Liver (tissue), 9 donors: ENCODE results near the gene CD300LG. TPM values are rescaled to one million over a fixed set of nuclear protein-coding genes. Genes with fewer than 3 reads are reported as not detected.

Experiments used
- DNase-seq: peaks from one replicate; pipeline ENCODE4 v3.0.0-alpha.2; 2017; ENCODE audit warnings: low spot score
- H3K27ac ChIP-seq, 2 donors: one replicate each; pipeline ENCODE4 v1.7.0; 2013; ENCODE audit warnings: inconsistent platforms in 2 of 2, low read length in 2 of 2, control low read depth in 1 of 2, low read depth in 1 of 2, mild to moderate bottlenecking in 1 of 2
- H3K27me3 ChIP-seq, 4 donors: one replicate each; pipeline versions ENCODE4 v1.6.1 to v1.7.0; 2013; ENCODE audit warnings: low read length in 3 of 4, inconsistent platforms in 1 of 4, mild to moderate bottlenecking in 1 of 4, moderate library complexity in 1 of 4; ENCODE audit not compliant: control insufficient read depth in 4 of 4, insufficient read depth in 4 of 4
- H3K36me3 ChIP-seq, 4 donors: one replicate each; pipeline versions ENCODE4 v1.6.1 to v1.7.0; 2013; ENCODE audit warnings: low read length in 3 of 4, mild to moderate bottlenecking in 3 of 4, low read depth in 1 of 4, moderate library complexity in 1 of 4; ENCODE audit not compliant: control insufficient read depth in 4 of 4, insufficient read depth in 3 of 4
- H3K4me1 ChIP-seq, 4 donors: one replicate each; pipeline versions ENCODE4 v1.6.1 to v1.7.0; 2013; ENCODE audit warnings: low read length in 3 of 4, mild to moderate bottlenecking in 3 of 4, moderate library complexity in 1 of 4; ENCODE audit not compliant: control insufficient read depth in 4 of 4, insufficient read depth in 4 of 4
- H3K4me3 ChIP-seq, 3 donors: one replicate each; pipeline versions ENCODE4 v1.6.1 to v1.7.0; 2013; ENCODE audit warnings: low read length in 3 of 3, control low read depth in 1 of 3, low read depth in 1 of 3, mild to moderate bottlenecking in 1 of 3
- H3K9ac ChIP-seq, 2 donors: one replicate each; pipeline ENCODE4 v1.7.0; 2013; ENCODE audit warnings: low read length in 2 of 2, mild to moderate bottlenecking in 2 of 2, moderate library complexity in 2 of 2, control low read depth in 1 of 2, low read depth in 1 of 2
- H3K9me3 ChIP-seq, 4 donors: one replicate each; pipeline versions ENCODE4 v1.6.1 to v1.7.0; 2013; ENCODE audit warnings: low read length in 3 of 4; ENCODE audit not compliant: control insufficient read depth in 4 of 4
- EGR1 ChIP-seq, 2 donors: IDR thresholded peaks; 2 replicates each; pipeline ENCODE4 v1.6.1; 2016 to 2018; ENCODE audit warnings: antibody characterized with exemption in 2 of 2, low read depth in 2 of 2
- FOXA1 ChIP-seq: IDR thresholded peaks from 2 replicates; pipeline ENCODE4 v1.6.1; 2016; ENCODE audit warnings: antibody characterized with exemption
- FOXA2 ChIP-seq: IDR thresholded peaks from 2 replicates; pipeline ENCODE4 v1.6.1; 2016; ENCODE audit warnings: antibody characterized with exemption
- GABPA ChIP-seq, 2 donors: IDR thresholded peaks in 1 of 2; conservative IDR thresholded peaks in 1 of 2; 2 replicates each; pipeline ENCODE4 v1.6.1; 2016; ENCODE audit warnings: antibody characterized with exemption in 2 of 2, mild to moderate bottlenecking in 1 of 2, moderate library complexity in 1 of 2
- HNF4A ChIP-seq, 2 donors: conservative IDR thresholded peaks; 2 replicates each; pipeline ENCODE4 v1.6.1; 2016; ENCODE audit warnings: antibody characterized with exemption in 2 of 2, mild to moderate bottlenecking in 2 of 2
- HNF4G ChIP-seq: IDR thresholded peaks from 2 replicates; pipeline ENCODE4 v1.6.1; 2016; ENCODE audit warnings: antibody characterized with exemption
- JUND ChIP-seq, 2 donors: IDR thresholded peaks; 2 replicates each; pipeline ENCODE4 v1.6.1; 2016; ENCODE audit warnings: antibody characterized with exemption in 2 of 2
- NR2F2 ChIP-seq: IDR thresholded peaks from 2 replicates; pipeline ENCODE4 v1.6.1; 2016; ENCODE audit warnings: antibody characterized with exemption
- RAD21 ChIP-seq, 2 donors: IDR thresholded peaks; 2 replicates each; pipeline ENCODE4 v1.6.1; 2016; ENCODE audit warnings: antibody characterized with exemption in 2 of 2, mild to moderate bottlenecking in 2 of 2
- RXRA ChIP-seq, 2 donors: IDR thresholded peaks; 2 replicates each; pipeline ENCODE4 v1.6.1; 2017 to 2018; ENCODE audit warnings: antibody characterized with exemption in 2 of 2, mild to moderate bottlenecking in 1 of 2
- SP1 ChIP-seq: IDR thresholded peaks from 2 replicates; pipeline ENCODE4 v1.6.1; 2018; ENCODE audit warnings: antibody characterized with exemption, mild to moderate bottlenecking
- TAF1 ChIP-seq: conservative IDR thresholded peaks from 2 replicates; pipeline ENCODE4 v1.6.1; 2016; ENCODE audit warnings: antibody characterized with exemption, mild to moderate bottlenecking
- YY1 ChIP-seq: IDR thresholded peaks from 2 replicates; pipeline ENCODE4 v1.6.1; 2016; ENCODE audit warnings: antibody characterized with exemption, mild to moderate bottlenecking
- WGBS: extraction: QIAGEN DNeasy Blood & Tissue Kit; methylation state at CpG from one replicate; pipeline ENCODE4 v1.1.7; 2013; 5-methylcytosine and 5-hydroxymethylcytosine counted together
- polyA plus RNA-seq, 2 donors: library from polyadenylated mRNA; stranded (reverse) in 1 of 2; unstranded in 1 of 2; fragments of 200-250 nt in 1 of 2; fragments of >200 nt in 1 of 2; fragmentation: Nextera tagmentation in 1 of 2; extraction: Ambion mirVana in 1 of 2; gene quantifications; one replicate each; pipeline versions ENCODE4 v1.2.1 to v1.2.3, GENCODE V29; 2013 to 2015
- total RNA-seq, 2 donors: library from RNA; depleted of rRNA; stranded (reverse); fragments of >200 nt; gene quantifications; one replicate each; pipeline ENCODE4 v1.2.3, GENCODE V29; 2014
- TF ChIP-seq, protein P1 (sequence below): IDR thresholded peaks from 2 replicates; pipeline ENCODE4 v1.6.1; 2016; ENCODE audit warnings: antibody characterized with exemption
- TF ChIP-seq, protein P2 (sequence below): fragments of 150-350 bp; IDR thresholded peaks from 2 replicates; pipeline ENCODE4 v1.5.1; 2017; ENCODE audit warnings: improper control_type of control experiment, low read depth, low read length; ENCODE audit not compliant: missing input control
- TF ChIP-seq, protein P3 (sequence below): IDR thresholded peaks from 2 replicates; pipeline ENCODE4 v1.6.1; 2016; ENCODE audit warnings: antibody characterized with exemption, mild to moderate bottlenecking
- TF ChIP-seq, protein P4 (sequence below): IDR thresholded peaks from 2 replicates; pipeline ENCODE4 v1.6.1; 2016; ENCODE audit warnings: antibody characterized with exemption
- TF ChIP-seq, protein P5 (sequence below): IDR thresholded peaks from 2 replicates; pipeline ENCODE4 v1.6.1; 2016; ENCODE audit warnings: antibody characterized with exemption
- donor health status: healthy.
- donor health status: healthy.
- donor health status: healthy.
- donor health status: healthy.
- donor health status: healthy.

CD300LG gene
- total and polyA plus RNA-seq, 4 donors = 0.14 to 0.58 (median 0.20) TPM

DNA sequence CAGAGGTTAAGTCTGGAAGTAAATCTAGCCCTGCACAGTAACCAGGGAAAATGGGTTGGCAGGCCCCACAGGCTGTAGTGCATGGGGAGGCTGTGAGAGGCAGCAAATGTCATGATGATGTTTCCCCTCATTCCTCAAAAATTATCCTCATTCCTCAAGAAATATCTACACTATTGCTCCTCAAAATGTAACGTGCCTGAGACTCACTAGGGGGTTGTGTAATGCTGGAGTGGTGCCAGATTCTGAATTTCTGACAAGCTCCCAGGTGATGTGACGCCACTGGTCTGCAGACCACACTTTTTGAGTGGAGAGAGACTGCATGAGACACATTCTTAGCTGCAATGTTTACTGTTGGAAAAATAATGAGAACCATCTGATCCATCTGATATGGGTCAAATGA, 12.9 kb upstream of the CD300LG start:
- peaks cover 0 to 14% (median 10%) of the 10 kb centered on the region in 4 donors for H3K4me1 ChIP-seq
- DNase-seq = no peak
- H3K27me3 ChIP-seq = no peaks in the 10 kb centered on the region
- no peak overlapping the region for H3K9ac ChIP-seq
- H3K9me3 ChIP-seq = no peaks in the 10 kb centered on the region
- WGBS = 47% methylated on average over 2 of the region's 2 CpGs
- no peak overlapping the region for H3K4me3 ChIP-seq
- H3K27ac ChIP-seq = no peak overlapping the region
- H3K36me3 ChIP-seq = no peaks in the 10 kb centered on the region
- TF ChIP-seq, protein P1, sequence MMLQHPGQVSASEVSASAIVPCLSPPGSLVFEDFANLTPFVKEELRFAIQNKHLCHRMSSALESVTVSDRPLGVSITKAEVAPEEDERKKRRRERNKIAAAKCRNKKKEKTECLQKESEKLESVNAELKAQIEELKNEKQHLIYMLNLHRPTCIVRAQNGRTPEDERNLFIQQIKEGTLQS = no peak
- no peak for TF ChIP-seq JUND (IDR thresholded peaks at IDR 0.05)
- TF ChIP-seq NR2F2 = no peak
- TF ChIP-seq, protein P2, sequence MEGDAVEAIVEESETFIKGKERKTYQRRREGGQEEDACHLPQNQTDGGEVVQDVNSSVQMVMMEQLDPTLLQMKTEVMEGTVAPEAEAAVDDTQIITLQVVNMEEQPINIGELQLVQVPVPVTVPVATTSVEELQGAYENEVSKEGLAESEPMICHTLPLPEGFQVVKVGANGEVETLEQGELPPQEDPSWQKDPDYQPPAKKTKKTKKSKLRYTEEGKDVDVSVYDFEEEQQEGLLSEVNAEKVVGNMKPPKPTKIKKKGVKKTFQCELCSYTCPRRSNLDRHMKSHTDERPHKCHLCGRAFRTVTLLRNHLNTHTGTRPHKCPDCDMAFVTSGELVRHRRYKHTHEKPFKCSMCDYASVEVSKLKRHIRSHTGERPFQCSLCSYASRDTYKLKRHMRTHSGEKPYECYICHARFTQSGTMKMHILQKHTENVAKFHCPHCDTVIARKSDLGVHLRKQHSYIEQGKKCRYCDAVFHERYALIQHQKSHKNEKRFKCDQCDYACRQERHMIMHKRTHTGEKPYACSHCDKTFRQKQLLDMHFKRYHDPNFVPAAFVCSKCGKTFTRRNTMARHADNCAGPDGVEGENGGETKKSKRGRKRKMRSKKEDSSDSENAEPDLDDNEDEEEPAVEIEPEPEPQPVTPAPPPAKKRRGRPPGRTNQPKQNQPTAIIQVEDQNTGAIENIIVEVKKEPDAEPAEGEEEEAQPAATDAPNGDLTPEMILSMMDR = no peak

DNA sequence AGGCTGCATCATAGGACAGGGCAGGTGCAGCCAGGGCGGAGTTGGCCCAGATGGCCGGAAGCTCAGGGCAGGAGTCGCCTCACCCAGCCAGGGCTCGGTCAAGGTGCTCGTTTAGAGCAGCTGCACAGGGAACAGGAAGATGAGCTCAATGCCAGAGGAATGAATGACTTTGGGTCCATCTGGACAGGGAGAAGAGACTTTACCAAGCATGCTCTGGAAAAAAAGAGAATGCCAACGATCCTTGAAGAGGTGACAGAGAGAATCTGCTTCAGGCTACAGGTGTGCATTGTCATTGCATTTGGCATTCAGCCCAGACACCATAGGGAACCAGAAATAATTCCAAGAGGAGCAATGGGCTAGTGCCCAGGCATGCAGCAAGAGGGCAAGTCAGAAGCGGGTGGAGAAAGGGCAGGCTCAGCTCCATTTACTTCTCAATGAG, 7.3 kb upstream of the CD300LG start:
- no peaks in the 10 kb centered on the region for H3K36me3 ChIP-seq
- H3K27me3 ChIP-seq = no peaks in the 10 kb centered on the region
- 26% methylated on average over 7 of the region's 7 CpGs for WGBS
- DNase-seq = no peak
- no peak overlapping the region for H3K4me3 ChIP-seq
- no peak overlapping the region for H3K9ac ChIP-seq
- peaks cover 0 to 4% (median 1%) of the 10 kb centered on the region in 4 donors for H3K4me1 ChIP-seq
- TF ChIP-seq TAF1 (no peak), RXRA (IDR thresholded peaks at IDR 0.05) (peak in 1 of 2 donors; percentile 57), EGR1 (IDR thresholded peaks at IDR 0.05; ENCODE audit: low read depth in 2 of 2) (no peak), FOXA1 (no peak), HNF4A (conservative IDR thresholded peaks at IDR 0.05) (peak in 1 of 2 donors; percentile 60), SP1 (no peak), YY1 (peak; percentile 65), HNF4G (no peak), RAD21 (IDR thresholded peaks at IDR 0.05) (no peak), JUND (IDR thresholded peaks at IDR 0.05) (no peak), GABPA (IDR thresholded peaks at IDR 0.05 in 1 of 2, conservative IDR thresholded peaks at IDR 0.05 in 1 of 2) (peak in 1 of 2 donors; percentile 67), NR2F2 (no peak), FOXA2 (no peak)
- TF ChIP-seq, protein P3, sequence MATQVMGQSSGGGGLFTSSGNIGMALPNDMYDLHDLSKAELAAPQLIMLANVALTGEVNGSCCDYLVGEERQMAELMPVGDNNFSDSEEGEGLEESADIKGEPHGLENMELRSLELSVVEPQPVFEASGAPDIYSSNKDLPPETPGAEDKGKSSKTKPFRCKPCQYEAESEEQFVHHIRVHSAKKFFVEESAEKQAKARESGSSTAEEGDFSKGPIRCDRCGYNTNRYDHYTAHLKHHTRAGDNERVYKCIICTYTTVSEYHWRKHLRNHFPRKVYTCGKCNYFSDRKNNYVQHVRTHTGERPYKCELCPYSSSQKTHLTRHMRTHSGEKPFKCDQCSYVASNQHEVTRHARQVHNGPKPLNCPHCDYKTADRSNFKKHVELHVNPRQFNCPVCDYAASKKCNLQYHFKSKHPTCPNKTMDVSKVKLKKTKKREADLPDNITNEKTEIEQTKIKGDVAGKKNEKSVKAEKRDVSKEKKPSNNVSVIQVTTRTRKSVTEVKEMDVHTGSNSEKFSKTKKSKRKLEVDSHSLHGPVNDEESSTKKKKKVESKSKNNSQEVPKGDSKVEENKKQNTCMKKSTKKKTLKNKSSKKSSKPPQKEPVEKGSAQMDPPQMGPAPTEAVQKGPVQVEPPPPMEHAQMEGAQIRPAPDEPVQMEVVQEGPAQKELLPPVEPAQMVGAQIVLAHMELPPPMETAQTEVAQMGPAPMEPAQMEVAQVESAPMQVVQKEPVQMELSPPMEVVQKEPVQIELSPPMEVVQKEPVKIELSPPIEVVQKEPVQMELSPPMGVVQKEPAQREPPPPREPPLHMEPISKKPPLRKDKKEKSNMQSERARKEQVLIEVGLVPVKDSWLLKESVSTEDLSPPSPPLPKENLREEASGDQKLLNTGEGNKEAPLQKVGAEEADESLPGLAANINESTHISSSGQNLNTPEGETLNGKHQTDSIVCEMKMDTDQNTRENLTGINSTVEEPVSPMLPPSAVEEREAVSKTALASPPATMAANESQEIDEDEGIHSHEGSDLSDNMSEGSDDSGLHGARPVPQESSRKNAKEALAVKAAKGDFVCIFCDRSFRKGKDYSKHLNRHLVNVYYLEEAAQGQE = peak; percentile 33
- TF ChIP-seq, protein P2 = no peak
- TF ChIP-seq, protein P1 = no peak
- TF ChIP-seq, protein P4, sequence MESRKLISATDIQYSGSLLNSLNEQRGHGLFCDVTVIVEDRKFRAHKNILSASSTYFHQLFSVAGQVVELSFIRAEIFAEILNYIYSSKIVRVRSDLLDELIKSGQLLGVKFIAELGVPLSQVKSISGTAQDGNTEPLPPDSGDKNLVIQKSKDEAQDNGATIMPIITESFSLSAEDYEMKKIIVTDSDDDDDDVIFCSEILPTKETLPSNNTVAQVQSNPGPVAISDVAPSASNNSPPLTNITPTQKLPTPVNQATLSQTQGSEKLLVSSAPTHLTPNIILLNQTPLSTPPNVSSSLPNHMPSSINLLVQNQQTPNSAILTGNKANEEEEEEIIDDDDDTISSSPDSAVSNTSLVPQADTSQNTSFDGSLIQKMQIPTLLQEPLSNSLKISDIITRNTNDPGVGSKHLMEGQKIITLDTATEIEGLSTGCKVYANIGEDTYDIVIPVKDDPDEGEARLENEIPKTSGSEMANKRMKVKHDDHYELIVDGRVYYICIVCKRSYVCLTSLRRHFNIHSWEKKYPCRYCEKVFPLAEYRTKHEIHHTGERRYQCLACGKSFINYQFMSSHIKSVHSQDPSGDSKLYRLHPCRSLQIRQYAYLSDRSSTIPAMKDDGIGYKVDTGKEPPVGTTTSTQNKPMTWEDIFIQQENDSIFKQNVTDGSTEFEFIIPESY = no peak
- TF ChIP-seq, protein P5, sequence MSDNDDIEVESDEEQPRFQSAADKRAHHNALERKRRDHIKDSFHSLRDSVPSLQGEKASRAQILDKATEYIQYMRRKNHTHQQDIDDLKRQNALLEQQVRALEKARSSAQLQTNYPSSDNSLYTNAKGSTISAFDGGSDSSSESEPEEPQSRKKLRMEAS = no peak
- no peak overlapping the region for H3K27ac ChIP-seq
- no peaks in the 10 kb centered on the region for H3K9me3 ChIP-seq
